GM23338 (cell line): ENCODE data around the gene EPG5. TPM values are rescaled to one million over a fixed set of nuclear protein-coding genes. Genes with fewer than 3 reads are reported as not detected.
A peak's percentile ranks its signal among the peaks of the same experiment; 100 is the strongest.
"Not testable (repeated sequence)": the region's sequence is repeated elsewhere in the genome, so short reads cannot be mapped to it uniquely, and the experiment has no call there.

ENCODE experiments used
- ATAC-seq: fragments of 200-7000 bp; cut with Tn5 transposase; 3 replicates; pipeline ENCODE4 v1.9.1; 2020
- DNase-seq: peaks from one replicate; pipeline ENCODE4 v3.0.0-alpha.2; 2015; ENCODE audit warnings: low spot score
- H2AFZ ChIP-seq: fragments of 200-600 bp; sonication (generic); 2 replicates; pipeline ENCODE4 v1.8.0; 2016; ENCODE audit warnings: antibody characterized with exemption, mild to moderate bottlenecking, moderate library complexity
- H3F3A ChIP-seq: fragments of 200-600 bp; sonication (generic); replicated peaks from 2 replicates; pipeline ENCODE4 v1.8.0; 2017; ENCODE audit warnings: antibody characterized with exemption, mixed run types, low read depth
- H3K27ac ChIP-seq: fragments of 200-600 bp; sonication (generic); 2 replicates; pipeline ENCODE4 v1.6.1; 2016; ENCODE audit warnings: low read depth
- H3K27me3 ChIP-seq: fragments of 200-600 bp; sonication (generic); 2 replicates; pipeline ENCODE4 v1.8.0; 2016; ENCODE audit warnings: mild to moderate bottlenecking, mixed run types, moderate library complexity; ENCODE audit not compliant: insufficient read depth
- H3K36me3 ChIP-seq: fragments of 200-600 bp; sonication (generic); 2 replicates; pipeline ENCODE4 v1.8.0; 2016; ENCODE audit warnings: mild to moderate bottlenecking; ENCODE audit not compliant: insufficient read depth
- H3K4me1 ChIP-seq: fragments of 200-600 bp; sonication (generic); 2 replicates; pipeline ENCODE4 v1.8.0; 2016; ENCODE audit warnings: mild to moderate bottlenecking, moderate library complexity; ENCODE audit not compliant: insufficient read depth
- H3K4me2 ChIP-seq: fragments of 200-600 bp; sonication (generic); 2 replicates; pipeline ENCODE4 v1.7.1; 2017; ENCODE audit warnings: mixed run types
- H3K4me3 ChIP-seq: fragments of 200-600 bp; sonication (generic); 2 replicates; pipeline ENCODE4 v1.6.1; 2016; ENCODE audit warnings: mixed run types
- H3K79me2 ChIP-seq: fragments of 200-600 bp; sonication (generic); replicated peaks from 2 replicates; pipeline ENCODE4 v1.8.0; 2017; ENCODE audit warnings: mild to moderate bottlenecking; ENCODE audit not compliant: insufficient read depth
- H3K9me2 ChIP-seq: fragments of 200-600 bp; sonication (generic); 2 replicates; pipeline ENCODE4 v1.8.0; 2017; ENCODE audit not compliant: insufficient read depth
- H4K20me1 ChIP-seq: fragments of 200-600 bp; sonication (generic); replicated peaks from 2 replicates; pipeline ENCODE4 v1.8.0; 2017; ENCODE audit warnings: mild to moderate bottlenecking; ENCODE audit not compliant: insufficient read depth
- H3K27ac Mint-ChIP-seq: 2 replicates; pipeline ENCODE4 v1.8.0; 2020; ENCODE audit warnings: inconsistent platforms, mild to moderate bottlenecking, moderate library complexity, mixed read lengths
- H3K27me3 Mint-ChIP-seq: 3 replicates; pipeline ENCODE4 v1.8.0; 2022; ENCODE audit warnings: low read depth, mild to moderate bottlenecking, moderate library complexity, mixed read lengths, inconsistent platforms; ENCODE audit not compliant: insufficient read depth, poor library complexity
- H3K36me3 Mint-ChIP-seq: 3 replicates; pipeline ENCODE4 v1.8.0; 2021; ENCODE audit warnings: low read depth, mild to moderate bottlenecking, inconsistent platforms, moderate library complexity, mixed read lengths
- H3K4me1 Mint-ChIP-seq: 3 replicates; pipeline ENCODE4 v1.8.0; 2020; ENCODE audit warnings: mild to moderate bottlenecking, inconsistent platforms, mixed read lengths
- H3K4me3 Mint-ChIP-seq: 3 replicates; pipeline ENCODE4 v1.8.0; 2021; ENCODE audit warnings: moderate library complexity, mild to moderate bottlenecking, inconsistent platforms, mixed read lengths
- H3K9me3 Mint-ChIP-seq: 3 replicates; pipeline ENCODE4 v1.8.0; 2020; ENCODE audit warnings: moderate library complexity, mild to moderate bottlenecking, inconsistent platforms, mixed read lengths
- CREB1 ChIP-seq: fragments of 250-450 bp; sonication (Bioruptor Pico); IDR thresholded peaks from 2 replicates; pipeline ENCODE4 v1.5.0; 2020; ENCODE audit warnings: low read depth, mild to moderate bottlenecking, moderate library complexity
- CTCF ChIP-seq, 2 experiments: fragments of 200-600 bp in 1 of 2; sonication (generic) in 1 of 2; conservative IDR thresholded peaks; 2 replicates each; pipeline versions ENCODE4 v1.5.1 to v1.6.1; 2016 to 2017; ENCODE audit warnings: antibody characterized with exemption in 2 of 2, low read depth in 2 of 2, mild to moderate bottlenecking in 2 of 2, moderate library complexity in 1 of 2
- EZH2phosphoT487 ChIP-seq: fragments of 200-600 bp; sonication (generic); IDR thresholded peaks from one replicate; pipeline ENCODE4 v1.8.1; 2018; ENCODE audit warnings: antibody characterized with exemption; ENCODE audit not compliant: unreplicated experiment
- NANOG ChIP-seq: IDR thresholded peaks from 2 replicates; pipeline ENCODE4 v1.6.1; 2016; ENCODE audit warnings: antibody characterized with exemption, borderline replicate concordance
- REST ChIP-seq: IDR thresholded peaks from one replicate; pipeline ENCODE4 v1.6.1; 2018; ENCODE audit warnings: antibody characterized with exemption; ENCODE audit not compliant: unreplicated experiment
- ZNF114 ChIP-seq: fragments of 250-450 bp; sonication (Bioruptor Pico); IDR thresholded peaks from 2 replicates; pipeline ENCODE4 v1.5.0; 2020; ENCODE audit warnings: mild to moderate bottlenecking, moderate library complexity
- ZNF331 ChIP-seq: fragments of 250-450 bp; sonication (Bioruptor Pico); IDR thresholded peaks from 2 replicates; pipeline ENCODE4 v1.5.0; 2020; ENCODE audit warnings: low read depth, mild to moderate bottlenecking, moderate library complexity
- polyA plus RNA-seq: library from polyadenylated mRNA; unstranded; fragments of >200 nt; fragmentation: Nextera tagmentation; extraction: Ambion mirVana; gene quantifications from 2 replicates; pipeline ENCODE4 v1.2.1, GENCODE V29; 2016
- total RNA-seq: library from RNA; depleted of rRNA; stranded (reverse); fragments of >200 nt; shearing (Covaris generic); gene quantifications from 2 replicates; pipeline ENCODE4 v1.2.3, GENCODE V29; 2014

Gene EPG5
- total and polyA plus RNA-seq, 2 experiments from 2014 or later, result 4.1 to 29.2 TPM

- no peaks in the 10 kb centered on the region for H3K79me2 ChIP-seq
- peak overlapping the region; percentile 63; the same call in 1 of the 2 replicates for H3K27ac Mint-ChIP-seq
- no peak overlapping the region for H3K4me3 Mint-ChIP-seq
- no peaks in the 10 kb centered on the region for H3K9me3 Mint-ChIP-seq
- DNase-seq (peak; percentile 75), ATAC-seq (peak; percentile 94)
- no peak overlapping the region for H3K27ac ChIP-seq
- TF ChIP-seq CTCF (conservative IDR thresholded peaks at IDR 0.05; ENCODE audit: low read depth in 2 of 2), result peak; percentile 48 to 65
- no peak for TF ChIP-seq EZH2phosphoT487
- H3K4me1 ChIP-seq, result no peaks in the 10 kb centered on the region
- peaks cover 8% of the 10 kb centered on the region for H3K27me3 Mint-ChIP-seq
- no peaks in the 10 kb centered on the region for H3F3A ChIP-seq
- no peak overlapping the region for H3K4me2 ChIP-seq
- H3K4me1 Mint-ChIP-seq, result peaks cover 3% of the 10 kb centered on the region; the same call in 1 of the 3 replicates
- no peaks in the 10 kb centered on the region for H3K9me2 ChIP-seq
- no peaks in the 10 kb centered on the region for H4K20me1 ChIP-seq
- H3K27me3 ChIP-seq, result no peaks in the 10 kb centered on the region
- no peak overlapping the region for H3K4me3 ChIP-seq
- no peak overlapping the region for H2AFZ ChIP-seq
- 0 out of 2 replicates have a peak, but pooled peaks cover 3% of the 10 kb centered on the region for H3K36me3 ChIP-seq
- peaks cover 4% of the 10 kb centered on the region; the same call in 1 of the 3 replicates for H3K36me3 Mint-ChIP-seq
Measured at GRCh38 chr18:45850021-45850420, 117.1 kb downstream of the EPG5 start.

GRCh38 chr18:45849529-45849928 is 117.6 kb downstream of the EPG5 start:
- Mint-ChIP-seq H3K27me3 (peaks cover 8% of the 10 kb centered on the region), H3K27ac (no peak overlapping the region), H3K4me3 (no peak overlapping the region), H3K4me1 (peaks cover 5% of the 10 kb centered on the region; the same call in 2 of the 3 replicates), H3K36me3 (peaks cover 2% of the 10 kb centered on the region; the same call in 1 of the 3 replicates), H3K9me3 (no peaks in the 10 kb centered on the region)
- TF ChIP-seq ZNF114 (CRISPR knock-in tag), result no peak
- TF ChIP-seq CREB1 (CRISPR knock-in tag), result no peak
- no peak for TF ChIP-seq REST
- no peak for TF ChIP-seq ZNF331
- no peak for TF ChIP-seq NANOG
- Histone ChIP-seq H3K9me2 (no peaks in the 10 kb centered on the region), H3K27ac (no peak overlapping the region), H4K20me1 (no peaks in the 10 kb centered on the region), H3K36me3 (0 out of 2 replicates have a peak, but pooled peaks cover 3% of the 10 kb centered on the region), H3F3A (no peaks in the 10 kb centered on the region), H3K4me2 (no peak overlapping the region), H3K27me3 (no peaks in the 10 kb centered on the region), H3K4me3 (no peak overlapping the region), H2AFZ (no peak overlapping the region), H3K4me1 (no peaks in the 10 kb centered on the region), H3K79me2 (no peaks in the 10 kb centered on the region)
- ATAC-seq (no peak), DNase-seq (no peak)

GRCh38 chr18:45848643-45849042 is 118.5 kb downstream of the EPG5 start:
- not testable (repeated sequence) for H3K4me1 ChIP-seq, H3K27me3 ChIP-seq, H3K4me1 Mint-ChIP-seq, H3K27ac Mint-ChIP-seq, H3F3A ChIP-seq, H2AFZ ChIP-seq, H3K36me3 ChIP-seq, H3K4me2 ChIP-seq, H3K36me3 Mint-ChIP-seq, ATAC-seq, H4K20me1 ChIP-seq, H3K4me3 Mint-ChIP-seq, H3K79me2 ChIP-seq, H3K9me2 ChIP-seq, H3K27ac ChIP-seq, H3K9me3 Mint-ChIP-seq, H3K4me3 ChIP-seq, DNase-seq, H3K27me3 Mint-ChIP-seq
